ENCODE results near the gene AGBL4.
"Not testable (repeated sequence)": the region's sequence is repeated elsewhere in the genome, so short reads cannot be mapped to it uniquely, and the experiment has no call there.

The AGBL4 gene

GRCh38 chr1:49298304-49298703 is 725.5 kb downstream of the AGBL4 start:
- no peak for DNase-seq

- DNase-seq: no peak
Observed at GRCh38 chr1:49297783-49298182, 726.0 kb downstream of the AGBL4 start.

- no peak for DNase-seq
Observed at GRCh38 chr1:49294539-49294938, 729.2 kb downstream of the AGBL4 start.

- DNase-seq: no peak
Observed at GRCh38 chr1:49293016-49293415, 730.7 kb downstream of the AGBL4 start.

DNA sequence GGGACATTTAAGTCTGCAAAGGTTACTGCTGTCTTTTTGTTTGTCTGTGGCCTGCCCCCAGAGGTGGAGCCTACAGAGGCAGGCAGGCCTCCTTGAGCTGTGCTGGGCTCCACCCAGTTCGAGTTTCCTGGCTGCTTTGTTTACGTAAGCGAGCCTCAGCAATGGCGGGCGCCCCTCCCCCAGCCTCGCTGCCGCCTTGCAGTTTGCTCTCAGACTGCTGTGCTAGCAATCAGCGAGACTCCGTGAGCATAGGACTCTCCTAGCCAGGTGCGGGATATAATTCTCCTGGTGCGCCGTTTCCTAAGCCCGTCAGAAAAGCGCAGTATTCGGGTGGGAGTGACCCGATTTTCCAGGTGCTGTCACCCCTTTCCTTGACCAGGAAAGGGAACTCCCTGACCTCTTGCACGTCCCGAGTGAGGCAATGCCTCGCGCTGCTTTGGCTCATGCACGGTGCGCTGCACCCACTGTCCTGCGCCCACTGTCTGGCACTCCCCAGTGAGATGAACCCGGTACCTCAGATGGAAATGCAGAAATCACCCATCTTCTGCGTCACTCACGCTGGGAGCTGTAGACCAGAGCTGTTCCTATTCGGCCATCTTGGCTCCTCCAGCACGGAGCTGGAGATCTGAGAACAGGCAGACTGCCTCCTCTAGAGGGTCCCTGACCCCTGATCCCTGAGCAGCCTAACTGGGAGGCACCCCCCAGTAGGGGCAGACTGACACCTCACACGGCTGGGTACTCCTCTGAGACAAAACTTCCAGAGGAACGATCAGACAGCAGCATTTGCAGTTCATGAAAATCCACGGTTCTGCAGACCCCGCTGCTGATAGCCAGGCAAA is 766.3 kb downstream of the AGBL4 start:
- DNase-seq: not testable (repeated sequence)

GRCh38 chr1:49252917-49253316 is 770.8 kb downstream of the AGBL4 start:
- no peak for DNase-seq

DNA sequence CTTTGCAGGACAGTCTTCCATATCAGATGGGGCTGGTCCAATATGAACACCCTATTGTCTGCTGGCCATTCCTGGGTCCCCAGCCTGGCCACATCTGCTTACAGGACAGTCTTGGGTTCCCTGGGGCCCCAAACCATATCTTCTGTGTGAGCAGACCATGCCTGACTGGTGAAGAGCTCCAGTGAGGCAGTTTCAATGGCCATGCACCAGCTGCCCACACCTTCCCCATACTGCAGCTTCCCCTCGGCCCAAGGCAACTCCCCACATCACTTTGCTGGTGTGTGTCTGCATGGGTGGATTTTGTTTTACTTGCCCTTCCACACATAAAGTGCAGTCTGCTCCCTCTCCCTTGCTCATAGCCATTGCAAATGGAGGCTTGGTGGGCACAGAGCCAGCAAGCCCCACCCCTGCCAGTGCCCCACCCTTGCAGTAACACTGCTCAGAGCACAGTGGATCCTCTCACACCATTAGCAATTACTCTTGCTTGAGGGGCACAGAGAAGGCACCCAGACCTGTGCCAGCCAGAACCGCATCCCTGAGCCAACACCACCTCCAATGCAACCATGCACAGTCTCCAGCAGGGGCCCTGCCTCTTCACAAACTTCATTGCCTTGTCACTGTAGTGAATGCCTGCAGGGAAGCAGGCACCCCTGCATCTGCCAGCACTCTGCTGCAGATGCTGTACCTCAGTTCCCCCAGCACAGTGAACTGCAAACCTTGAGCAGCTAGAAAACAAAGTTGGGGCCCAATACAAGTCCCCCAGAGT is 772.6 kb downstream of the AGBL4 start:
- DNase-seq: no peak

GRCh38 chr1:49240709-49241221 is 783.0 kb downstream of the AGBL4 start:
- DNase-seq: no peak

DNA sequence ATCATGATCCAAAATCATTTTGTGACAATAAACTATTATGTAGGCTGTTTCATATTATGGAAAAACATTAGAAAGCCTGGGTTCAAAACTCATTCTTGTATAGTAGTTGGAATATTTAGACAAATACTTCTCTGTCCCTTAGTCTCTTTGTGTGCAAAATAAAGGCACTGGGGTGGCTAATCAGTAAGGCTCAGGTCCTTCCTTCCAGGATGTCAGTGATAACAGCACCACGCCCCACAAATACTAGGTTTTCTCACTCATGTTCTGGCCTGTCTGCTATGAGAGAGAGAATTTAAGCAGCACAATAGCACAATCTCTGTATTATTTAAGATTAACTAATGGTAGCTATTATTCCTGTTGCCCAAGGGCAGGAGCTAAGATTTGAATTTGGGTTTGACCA is 788.8 kb downstream of the AGBL4 start:
- DNase-seq: no peak

DNA sequence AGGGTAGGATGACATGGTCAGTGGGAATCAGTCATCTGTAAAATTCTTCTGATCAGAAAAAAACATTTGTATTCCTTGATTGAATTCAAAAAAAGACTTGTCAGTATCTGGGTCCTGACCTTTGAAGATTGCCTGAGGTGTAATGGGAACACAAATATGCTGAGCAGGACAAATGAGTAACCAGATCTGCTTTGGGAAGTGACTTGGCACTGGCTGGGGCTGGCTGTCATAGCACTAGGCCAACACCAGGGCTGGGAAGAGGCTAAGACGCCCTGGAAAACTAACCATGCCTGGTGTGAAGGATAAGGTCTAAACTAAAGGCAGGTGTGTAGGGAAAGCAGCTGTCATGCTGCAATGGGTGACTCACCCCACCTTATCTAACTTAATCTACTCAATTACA is 794.2 kb downstream of the AGBL4 start:
- DNase-seq: no peak

DNA sequence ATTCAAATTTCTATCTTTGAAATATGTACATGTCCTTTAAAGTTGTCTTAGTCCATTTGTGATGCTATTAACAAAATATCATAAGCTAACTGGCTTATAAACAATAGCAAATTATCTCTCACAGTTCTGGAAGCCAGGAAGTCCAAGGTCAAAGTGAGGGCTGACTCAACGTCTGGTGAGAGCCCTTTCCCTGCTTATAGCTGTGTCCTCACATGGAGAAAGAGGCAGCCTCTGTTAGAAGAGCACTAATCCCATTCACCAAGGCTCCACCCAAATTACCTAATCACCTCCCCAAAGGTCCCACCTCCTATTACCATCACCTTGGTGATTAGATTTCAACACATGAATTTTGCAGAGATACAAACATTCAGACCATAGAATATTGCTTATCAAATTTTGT is 797.0 kb downstream of the AGBL4 start:
- DNase-seq: no peak

DNA sequence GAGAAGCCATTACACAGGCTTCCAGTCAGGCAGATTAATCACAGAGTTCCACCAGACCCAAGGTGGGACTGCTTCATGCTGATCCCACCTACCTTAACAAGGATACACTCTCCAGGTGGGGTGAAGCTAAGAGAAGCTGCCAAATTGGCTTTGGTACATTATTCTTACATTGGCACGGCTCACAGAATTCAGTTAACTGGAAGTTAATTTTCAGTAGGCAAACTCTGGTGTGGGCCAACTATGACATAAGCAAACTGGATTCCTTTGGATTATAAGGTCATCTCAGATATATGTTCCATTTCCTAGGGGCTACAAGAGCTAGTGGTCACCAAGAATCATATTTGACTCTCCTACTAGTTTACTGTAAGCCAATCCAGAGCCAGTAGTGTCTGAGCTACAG is 798.3 kb downstream of the AGBL4 start:
- DNase-seq: no peak

- no peak for DNase-seq
Observed at GRCh38 chr1:49213301-49213700, 810.5 kb downstream of the AGBL4 start.

DNA sequence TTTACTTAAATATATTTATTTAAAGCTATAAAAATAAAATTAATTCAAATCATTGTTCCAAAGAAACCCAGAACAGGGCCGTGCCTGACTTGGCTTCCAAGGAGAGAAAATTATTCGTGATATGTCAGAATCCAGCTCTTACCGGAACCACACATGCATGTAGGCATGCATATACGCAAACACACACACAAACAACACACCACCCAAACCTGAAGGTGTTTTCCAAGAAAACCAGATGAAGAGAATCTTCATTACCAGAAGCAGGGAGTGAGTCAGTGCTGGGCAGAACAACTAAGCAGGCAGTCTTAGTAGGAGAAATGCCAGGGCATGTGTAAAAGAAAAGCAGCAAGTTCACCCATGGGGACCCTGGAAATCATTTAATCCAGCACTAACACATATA is 815.0 kb downstream of the AGBL4 start:
- DNase-seq: no peak

GRCh38 chr1:49204720-49205119 is 819.0 kb downstream of the AGBL4 start:
- DNase-seq: no peak

- no peak for DNase-seq
Observed at GRCh38 chr1:49200738-49201137, 823.0 kb downstream of the AGBL4 start.

DNA sequence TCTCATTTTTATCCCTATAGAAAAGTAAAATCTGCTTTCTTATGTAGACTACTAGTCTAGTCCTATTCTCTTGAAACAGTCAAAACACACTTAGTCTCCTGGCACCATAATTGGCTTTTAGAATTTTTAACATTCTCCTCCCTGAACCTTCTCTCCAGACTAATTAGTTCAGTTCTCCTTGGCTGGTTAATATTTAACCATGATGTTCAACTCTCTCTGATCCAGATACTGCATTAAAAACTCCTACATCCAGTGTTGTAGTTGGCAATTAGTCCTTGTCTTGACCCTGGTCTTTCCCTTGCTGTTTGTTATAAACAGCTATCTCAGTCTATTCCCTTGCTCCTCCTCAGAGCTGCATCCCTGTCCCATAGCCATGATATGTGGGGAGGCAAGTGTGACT is 824.2 kb downstream of the AGBL4 start:
- no peak for DNase-seq

- DNase-seq: no peak
Observed at GRCh38 chr1:49197081-49197480, 826.7 kb downstream of the AGBL4 start.

DNA sequence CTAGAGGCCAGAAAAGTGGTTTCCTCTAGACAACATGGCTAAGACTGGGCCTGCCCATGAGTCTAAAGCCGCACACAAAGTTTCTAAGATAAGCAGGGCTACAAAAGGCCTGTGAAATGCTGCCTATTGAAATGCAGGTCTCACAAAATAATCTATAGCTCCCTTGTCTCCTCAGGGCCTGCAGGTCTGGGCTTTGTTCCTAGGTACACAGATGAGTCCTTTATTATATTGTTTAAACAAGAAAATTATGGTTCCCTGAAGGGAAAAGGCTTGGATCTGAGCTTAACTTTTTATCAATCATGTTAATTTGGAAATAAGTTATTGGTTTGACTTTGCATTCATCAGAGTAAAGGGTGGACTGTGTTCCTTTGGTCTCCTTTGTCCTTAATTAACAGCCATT is 833.6 kb downstream of the AGBL4 start:
- no peak for DNase-seq

- DNase-seq: no peak
Observed at GRCh38 chr1:49187056-49187455, 836.7 kb downstream of the AGBL4 start.

GRCh38 chr1:49185450-49185980 is 838.2 kb downstream of the AGBL4 start:
- no peak for DNase-seq

DNA sequence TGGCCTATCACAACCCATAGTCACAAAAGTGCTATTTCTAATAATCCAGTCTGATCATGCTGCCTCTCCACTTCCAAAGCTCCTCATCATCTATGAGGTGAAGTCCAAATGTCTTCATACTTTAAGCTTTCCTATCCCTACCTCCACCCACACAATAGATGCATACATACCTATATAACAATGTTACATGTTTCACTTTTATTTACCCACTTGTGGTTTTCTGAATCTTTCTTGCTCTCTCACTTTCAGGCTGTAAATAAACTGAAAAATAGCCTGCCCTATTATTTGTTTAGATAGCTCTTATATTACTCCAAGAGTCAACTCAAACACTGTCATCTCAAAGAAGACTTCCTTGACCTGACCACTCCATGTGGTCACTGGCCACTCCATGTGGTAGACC is 840.3 kb downstream of the AGBL4 start:
- no peak for DNase-seq

GRCh38 chr1:49181033-49181432 is 842.7 kb downstream of the AGBL4 start:
- DNase-seq: no peak
